ENCODE results near the gene INSYN1.

DNA sequence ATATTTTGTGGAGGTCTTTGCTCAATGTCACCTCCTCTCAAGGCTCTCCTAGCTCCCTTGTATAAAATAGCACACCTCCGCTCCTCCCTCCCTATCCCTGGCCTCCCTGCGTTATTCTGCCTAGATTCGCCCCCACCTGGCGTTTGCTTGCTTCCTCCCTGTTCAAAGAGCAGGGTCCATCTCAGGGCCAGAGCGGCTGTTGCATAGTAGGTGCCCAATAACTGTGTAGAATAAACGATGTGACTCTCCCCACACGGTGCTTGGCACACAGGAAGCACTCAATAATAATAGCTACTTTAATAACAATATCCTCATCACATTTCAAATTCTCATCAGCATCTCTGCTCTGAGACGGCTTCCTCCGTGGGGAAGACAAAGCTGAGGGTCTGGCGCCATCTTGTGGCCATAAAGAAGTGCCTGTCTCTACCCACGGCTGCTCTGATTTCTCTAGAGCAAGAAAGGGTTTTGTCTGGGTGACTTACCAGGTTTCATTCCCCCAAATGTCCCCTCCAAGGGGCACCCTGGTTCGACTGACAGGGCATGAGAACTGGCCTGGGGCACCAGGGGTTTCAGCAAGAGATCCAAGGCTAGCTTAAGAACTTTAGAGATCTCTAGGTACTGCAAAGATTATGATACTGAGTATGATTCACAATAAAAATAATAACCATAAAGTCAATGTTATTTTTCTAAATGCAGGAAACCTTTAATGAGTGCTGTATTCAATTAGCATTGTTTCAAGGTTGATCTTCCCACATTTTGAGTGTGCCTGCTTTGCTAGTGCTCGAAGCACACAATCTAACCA, 52.9 kb downstream of the INSYN1 start:
- TF ChIP-seq EZH2phosphoT487 (IDR thresholded peaks at IDR 0.05; ENCODE audit: unreplicated experiment) (no peak), CTCF (conservative IDR thresholded peaks at IDR 0.05; ENCODE audit: low read depth in 2 of 2) (peak; percentile 91 to 99), EZH2 (IDR thresholded peaks at IDR 0.05; ENCODE audit: low read depth, unreplicated experiment) (no peak), ZNF114 (CRISPR knock-in tag; IDR thresholded peaks at IDR 0.05) (no peak), POLR2AphosphoS5 (IDR thresholded peaks at IDR 0.05; ENCODE audit: low read depth) (no peak), CREB1 (CRISPR knock-in tag; IDR thresholded peaks at IDR 0.05; ENCODE audit: low read depth) (no peak), STAT1 (IDR thresholded peaks at IDR 0.05; ENCODE audit: unreplicated experiment) (no peak)
- TF ChIP-seq, protein P1, sequence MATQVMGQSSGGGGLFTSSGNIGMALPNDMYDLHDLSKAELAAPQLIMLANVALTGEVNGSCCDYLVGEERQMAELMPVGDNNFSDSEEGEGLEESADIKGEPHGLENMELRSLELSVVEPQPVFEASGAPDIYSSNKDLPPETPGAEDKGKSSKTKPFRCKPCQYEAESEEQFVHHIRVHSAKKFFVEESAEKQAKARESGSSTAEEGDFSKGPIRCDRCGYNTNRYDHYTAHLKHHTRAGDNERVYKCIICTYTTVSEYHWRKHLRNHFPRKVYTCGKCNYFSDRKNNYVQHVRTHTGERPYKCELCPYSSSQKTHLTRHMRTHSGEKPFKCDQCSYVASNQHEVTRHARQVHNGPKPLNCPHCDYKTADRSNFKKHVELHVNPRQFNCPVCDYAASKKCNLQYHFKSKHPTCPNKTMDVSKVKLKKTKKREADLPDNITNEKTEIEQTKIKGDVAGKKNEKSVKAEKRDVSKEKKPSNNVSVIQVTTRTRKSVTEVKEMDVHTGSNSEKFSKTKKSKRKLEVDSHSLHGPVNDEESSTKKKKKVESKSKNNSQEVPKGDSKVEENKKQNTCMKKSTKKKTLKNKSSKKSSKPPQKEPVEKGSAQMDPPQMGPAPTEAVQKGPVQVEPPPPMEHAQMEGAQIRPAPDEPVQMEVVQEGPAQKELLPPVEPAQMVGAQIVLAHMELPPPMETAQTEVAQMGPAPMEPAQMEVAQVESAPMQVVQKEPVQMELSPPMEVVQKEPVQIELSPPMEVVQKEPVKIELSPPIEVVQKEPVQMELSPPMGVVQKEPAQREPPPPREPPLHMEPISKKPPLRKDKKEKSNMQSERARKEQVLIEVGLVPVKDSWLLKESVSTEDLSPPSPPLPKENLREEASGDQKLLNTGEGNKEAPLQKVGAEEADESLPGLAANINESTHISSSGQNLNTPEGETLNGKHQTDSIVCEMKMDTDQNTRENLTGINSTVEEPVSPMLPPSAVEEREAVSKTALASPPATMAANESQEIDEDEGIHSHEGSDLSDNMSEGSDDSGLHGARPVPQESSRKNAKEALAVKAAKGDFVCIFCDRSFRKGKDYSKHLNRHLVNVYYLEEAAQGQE (IDR thresholded peaks at IDR 0.05; ENCODE audit: unreplicated experiment) = no peak
- TF ChIP-seq, protein P2, sequence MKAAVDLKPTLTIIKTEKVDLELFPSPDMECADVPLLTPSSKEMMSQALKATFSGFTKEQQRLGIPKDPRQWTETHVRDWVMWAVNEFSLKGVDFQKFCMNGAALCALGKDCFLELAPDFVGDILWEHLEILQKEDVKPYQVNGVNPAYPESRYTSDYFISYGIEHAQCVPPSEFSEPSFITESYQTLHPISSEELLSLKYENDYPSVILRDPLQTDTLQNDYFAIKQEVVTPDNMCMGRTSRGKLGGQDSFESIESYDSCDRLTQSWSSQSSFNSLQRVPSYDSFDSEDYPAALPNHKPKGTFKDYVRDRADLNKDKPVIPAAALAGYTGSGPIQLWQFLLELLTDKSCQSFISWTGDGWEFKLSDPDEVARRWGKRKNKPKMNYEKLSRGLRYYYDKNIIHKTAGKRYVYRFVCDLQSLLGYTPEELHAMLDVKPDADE (IDR thresholded peaks at IDR 0.05) = no peak
